PC-9 (cell line): ENCODE data around the gene ATG2A. TPM values are rescaled to one million over a fixed set of nuclear protein-coding genes. Genes with fewer than 3 reads are reported as not detected.
A peak's percentile ranks its signal among the peaks of the same experiment; 100 is the strongest.

ENCODE experiments used
- BruUV-seq: library from RNA; stranded (reverse); fragments of 400-500 nt; replicated peaks from 2 replicates; lab custom pipeline; 2021; lab: Mats Ljungman, UMichigan
- CTCF ChIA-PET: fragments of 300-600 bp; sonication (Branson Sonifier 250); formaldehyde crosslinking; loops from one replicate; lab custom pipeline; 2022; ENCODE audit warnings: antibody characterized with exemption; lab: Charles Lee
- POLR2A ChIA-PET: fragments of 300-600 bp; sonication (Branson Sonifier 250); formaldehyde crosslinking; loops from one replicate; lab custom pipeline; 2022; ENCODE audit warnings: antibody characterized with exemption; ENCODE audit not compliant: unreplicated experiment; lab: Charles Lee
- DNase-seq, 2 experiments: peaks; one replicate each; pipeline versions ENCODE4 v3.0.0 to v3.0.0-alpha.2; 2015 to 2022; ENCODE audit warnings: mixed read lengths in 1 of 2
- H2AFZ ChIP-seq: fragments of 200-600 bp; sonication (generic); 2 replicates; pipeline ENCODE4 v1.8.1; 2017; ENCODE audit warnings: antibody characterized with exemption
- H3F3A ChIP-seq: fragments of 200-600 bp; sonication (generic); 2 replicates; pipeline ENCODE4 v1.8.1; 2017; ENCODE audit warnings: antibody characterized with exemption, mild to moderate bottlenecking, low read depth; ENCODE audit not compliant: insufficient read depth
- H3K27ac ChIP-seq: fragments of 200-600 bp; sonication (generic); 2 replicates; pipeline ENCODE4 v1.6.1; 2016; ENCODE audit warnings: mixed run types
- H3K27me3 ChIP-seq: fragments of 200-600 bp; sonication (generic); 2 replicates; pipeline ENCODE4 v1.6.1; 2016; ENCODE audit warnings: low read depth, mixed run types; ENCODE audit not compliant: insufficient read depth
- H3K36me3 ChIP-seq: fragments of 200-600 bp; sonication (generic); 2 replicates; pipeline ENCODE4 v1.6.1; 2016; ENCODE audit warnings: low read depth, mixed run types
- H3K4me1 ChIP-seq: fragments of 200-600 bp; sonication (generic); replicated peaks from 2 replicates; pipeline ENCODE4 v1.6.1; 2016; ENCODE audit warnings: mixed run types; ENCODE audit not compliant: insufficient read depth
- H3K4me2 ChIP-seq: fragments of 200-600 bp; sonication (generic); 2 replicates; pipeline ENCODE4 v1.6.1; 2017; ENCODE audit warnings: mixed run types
- H3K4me3 ChIP-seq: fragments of 200-600 bp; sonication (generic); 2 replicates; pipeline ENCODE4 v1.6.1; 2016; ENCODE audit warnings: mixed run types
- H3K79me2 ChIP-seq: fragments of 200-600 bp; sonication (generic); 2 replicates; pipeline ENCODE4 v1.6.1; 2017; ENCODE audit warnings: low read depth, mixed run types
- H3K9me2 ChIP-seq: fragments of 200-600 bp; sonication (generic); 2 replicates; pipeline ENCODE4 v1.8.1; 2017; ENCODE audit warnings: mild to moderate bottlenecking; ENCODE audit not compliant: insufficient read depth
- H3K9me3 ChIP-seq: fragments of 200-600 bp; sonication (generic); 2 replicates; pipeline ENCODE4 v1.8.1; 2016; ENCODE audit warnings: low read depth; ENCODE audit not compliant: insufficient read depth
- H4K20me1 ChIP-seq: fragments of 200-600 bp; sonication (generic); 2 replicates; pipeline ENCODE4 v1.8.1; 2017; ENCODE audit not compliant: insufficient read depth
- EZH2 ChIP-seq: fragments of 200-600 bp; sonication (generic); IDR thresholded peaks from 2 replicates; pipeline ENCODE4 v1.8.0; 2017; ENCODE audit warnings: antibody characterized with exemption, low read depth
- intact Hi-C: fragments of 100-400 bp; cut with micrococcal nuclease; formaldehyde crosslinking; loops from one replicate; pipeline ENCODE4 v1.10.0; 2022; ENCODE audit not compliant: unreplicated experiment
- total RNA-seq: library from RNA; stranded (reverse); gene quantifications from 2 replicates; pipeline ENCODE4 v1.2.3, GENCODE V29; 2021
- TF ChIP-seq, protein P1 (sequence below): fragments of 200-600 bp; sonication (generic); conservative IDR thresholded peaks from 2 replicates; pipeline ENCODE4 v1.6.1; 2017; ENCODE audit warnings: mixed run types, antibody characterized with exemption, mild to moderate bottlenecking, moderate library complexity

The ATG2A gene
- total RNA-seq, 1 experiment from 2014 or later = 48.2 TPM

DNA sequence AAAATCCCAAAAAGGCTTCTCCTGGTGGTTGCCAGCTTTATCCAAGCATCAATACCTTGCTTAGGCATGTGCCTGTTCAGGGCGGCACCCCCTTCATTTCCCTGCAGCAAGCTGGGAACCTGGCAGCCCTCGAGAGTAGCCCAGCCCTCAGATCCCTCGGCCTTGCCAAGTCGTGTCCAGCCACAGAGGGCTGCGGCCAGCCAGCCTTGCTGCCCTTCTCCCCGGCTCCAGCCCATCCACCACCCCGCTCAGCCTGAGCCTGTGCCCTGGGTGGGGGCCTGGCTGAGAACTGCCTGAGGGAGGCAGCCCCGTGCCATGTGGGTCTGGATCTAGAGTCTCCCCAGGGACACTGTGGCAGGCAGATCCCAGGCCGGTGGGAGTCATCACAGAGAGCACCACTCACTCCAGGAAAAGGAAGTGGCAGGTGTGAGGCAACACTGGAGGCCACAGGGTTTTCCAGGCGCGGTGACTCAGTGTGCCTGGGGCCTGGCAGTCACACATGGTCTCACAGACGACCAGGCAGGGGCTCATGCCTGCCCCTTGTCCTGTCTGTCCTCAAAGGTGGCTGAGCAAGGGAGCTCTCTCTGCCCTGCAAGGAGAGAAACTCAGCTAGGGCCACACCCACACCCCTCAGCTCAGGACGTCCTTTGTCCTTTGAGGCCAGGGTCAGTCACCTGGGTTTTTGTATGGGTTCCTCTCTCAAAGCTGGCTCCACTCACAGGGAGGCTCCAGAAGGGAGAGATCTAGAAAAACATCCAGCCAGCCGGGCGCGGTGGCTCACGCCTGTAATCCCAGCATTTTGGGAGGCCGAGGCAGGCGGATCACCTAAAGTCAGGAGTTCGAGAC is 60.4 kb downstream of the ATG2A start:
- Histone ChIP-seq H3K9me3 (no peaks in the 10 kb centered on the region), H3K79me2 (peaks cover 69% of the 10 kb centered on the region), H2AFZ (no peak overlapping the region), H4K20me1 (no peaks in the 10 kb centered on the region), H3K4me3 (peak overlapping the region; percentile 25; the same call in 1 of the 2 replicates), H3K27me3 (no peaks in the 10 kb centered on the region), H3K9me2 (no peaks in the 10 kb centered on the region), H3K36me3 (peaks cover 26% of the 10 kb centered on the region; the same call in 1 of the 2 replicates), H3K27ac (peak overlapping the region; percentile 84), H3K4me1 (peaks cover 71% of the 10 kb centered on the region), H3K4me2 (peak overlapping the region; percentile 75), H3F3A (peaks cover 62% of the 10 kb centered on the region)
- no TSS peak for BruUV-seq
- ChIA-PET CTCF (interaction anchor here (0.5 to 1.2 kb wide), 5 partner anchors 20 to 616 kb away, joined by 3 to 4 read pairs (median 3); partner anchors contain the start of gene FKBP2), POLR2A (interaction anchor here (0.6 to 1.6 kb wide), 5 partner anchors 11 to 255 kb away, joined by 4 to 22 read pairs (median 11); no protein-coding TSS in a partner anchor)
- no peak for TF ChIP-seq EZH2
- TF ChIP-seq, protein P1, sequence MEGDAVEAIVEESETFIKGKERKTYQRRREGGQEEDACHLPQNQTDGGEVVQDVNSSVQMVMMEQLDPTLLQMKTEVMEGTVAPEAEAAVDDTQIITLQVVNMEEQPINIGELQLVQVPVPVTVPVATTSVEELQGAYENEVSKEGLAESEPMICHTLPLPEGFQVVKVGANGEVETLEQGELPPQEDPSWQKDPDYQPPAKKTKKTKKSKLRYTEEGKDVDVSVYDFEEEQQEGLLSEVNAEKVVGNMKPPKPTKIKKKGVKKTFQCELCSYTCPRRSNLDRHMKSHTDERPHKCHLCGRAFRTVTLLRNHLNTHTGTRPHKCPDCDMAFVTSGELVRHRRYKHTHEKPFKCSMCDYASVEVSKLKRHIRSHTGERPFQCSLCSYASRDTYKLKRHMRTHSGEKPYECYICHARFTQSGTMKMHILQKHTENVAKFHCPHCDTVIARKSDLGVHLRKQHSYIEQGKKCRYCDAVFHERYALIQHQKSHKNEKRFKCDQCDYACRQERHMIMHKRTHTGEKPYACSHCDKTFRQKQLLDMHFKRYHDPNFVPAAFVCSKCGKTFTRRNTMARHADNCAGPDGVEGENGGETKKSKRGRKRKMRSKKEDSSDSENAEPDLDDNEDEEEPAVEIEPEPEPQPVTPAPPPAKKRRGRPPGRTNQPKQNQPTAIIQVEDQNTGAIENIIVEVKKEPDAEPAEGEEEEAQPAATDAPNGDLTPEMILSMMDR = no peak
- DNase-seq = peak; percentile 97 to 99
- intact Hi-C loops = loop anchor here (1.0 to 2.0 kb wide), 2 partner anchors 8 to 68 kb away; partner anchors contain the start of gene PPP2R5B

DNA sequence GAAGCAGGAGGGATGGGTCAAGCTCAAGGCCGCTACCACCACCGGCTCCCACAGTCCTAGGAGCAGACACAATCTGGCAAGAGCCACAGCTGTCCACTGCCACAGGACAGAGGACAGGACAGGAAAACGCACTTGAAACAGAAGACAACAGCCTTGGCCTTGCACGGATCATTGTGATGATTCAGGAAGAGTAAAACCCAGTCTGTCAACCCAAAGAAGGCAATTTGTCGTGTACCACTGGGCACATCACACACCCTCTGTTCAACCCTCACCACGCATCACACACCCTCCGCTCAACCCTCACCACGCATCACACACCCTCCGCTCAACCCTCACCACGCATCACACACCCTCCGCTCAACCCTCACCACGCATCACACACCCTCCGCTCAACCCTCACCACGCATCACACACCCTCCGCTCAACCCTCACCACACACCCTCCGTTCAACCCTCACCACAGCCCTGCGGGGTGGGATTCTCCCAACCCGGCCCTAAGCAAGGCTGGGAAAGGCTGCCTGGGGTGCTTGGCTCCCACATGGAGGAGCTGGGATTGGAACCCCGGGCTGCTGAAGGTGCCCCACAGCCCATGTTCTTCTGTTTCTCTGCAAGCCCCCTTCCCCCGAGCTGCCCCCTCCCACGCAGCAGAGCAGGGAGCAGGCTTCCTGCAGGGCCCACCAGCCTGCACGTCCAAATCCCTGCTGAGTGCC is 61.3 kb downstream of the ATG2A start:
- BruUV-seq = TSS peak; percentile 63
- H3K27ac ChIP-seq = peak overlapping the region; percentile 84
- H3F3A ChIP-seq = peaks cover 68% of the 10 kb centered on the region
- TF ChIP-seq EZH2 = no peak
- TF ChIP-seq, protein P1 = no peak
- ChIA-PET CTCF (interaction anchor here (0.5 to 1.3 kb wide), 5 partner anchors 12 to 615 kb away, joined by 3 to 6 read pairs (median 3); partner anchors contain the start of gene FKBP2), POLR2A (interaction anchor here (0.7 to 1.6 kb wide), 6 partner anchors 12 to 22 kb away, joined by 4 to 22 read pairs (median 10); no protein-coding TSS in a partner anchor)
- H4K20me1 ChIP-seq = no peaks in the 10 kb centered on the region
- H3K27me3 ChIP-seq = no peaks in the 10 kb centered on the region
- H3K4me2 ChIP-seq = peak overlapping the region; percentile 75
- no peak for DNase-seq
- H2AFZ ChIP-seq = no peak overlapping the region
- H3K9me2 ChIP-seq = no peaks in the 10 kb centered on the region
- intact Hi-C loops = loop anchor here (1.0 to 2.0 kb wide), 4 partner anchors 7 to 69 kb away; partner anchors contain the start of gene PPP2R5B
- H3K9me3 ChIP-seq = no peaks in the 10 kb centered on the region
- H3K4me3 ChIP-seq = peak overlapping the region; percentile 25; the same call in 1 of the 2 replicates
- H3K36me3 ChIP-seq = peaks cover 26% of the 10 kb centered on the region; the same call in 1 of the 2 replicates
- peaks cover 79% of the 10 kb centered on the region for H3K4me1 ChIP-seq
- H3K79me2 ChIP-seq = peaks cover 62% of the 10 kb centered on the region
